Globus pallidus (tissue), 1 donor: ENCODE measurements around the gene KMT2C.
"Not testable (repeated sequence)": the region's sequence is repeated elsewhere in the genome, so short reads cannot be mapped to it uniquely, and the experiment has no call there.

ENCODE experiments used
- DNase-seq: peaks from one replicate; pipeline ENCODE4 v3.0.0-alpha.2; 2015; ENCODE audit warnings: low spot score

KMT2C gene

GRCh38 chr7:152307902-152308301 lies 127.9 kb downstream of the KMT2C start:
- no peak for DNase-seq

- not testable (repeated sequence) for DNase-seq
Measured at GRCh38 chr7:152299542-152300143, 136.2 kb downstream of the KMT2C start.

DNA sequence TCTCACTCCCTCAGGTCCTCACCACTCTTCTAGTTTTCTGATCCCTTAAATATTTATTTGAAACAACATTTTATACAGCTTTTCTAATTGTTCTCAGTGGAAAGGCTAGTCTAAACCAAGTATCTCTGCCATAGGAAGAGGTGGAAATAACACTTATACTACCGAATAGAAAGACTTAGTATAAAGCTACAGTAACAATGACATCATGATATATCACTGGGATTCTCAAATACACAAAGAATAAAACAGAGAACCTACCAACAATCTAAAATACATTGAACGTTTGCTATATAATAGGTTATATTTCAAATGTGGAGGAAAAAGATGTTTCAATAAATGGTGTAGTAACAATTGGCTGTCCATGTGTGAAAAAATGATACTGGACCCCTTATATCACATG lies 142.9 kb downstream of the KMT2C start:
- DNase-seq: no peak

- not testable (repeated sequence) for DNase-seq
Measured at GRCh38 chr7:152286972-152287371, 148.8 kb downstream of the KMT2C start.

- DNase-seq: not testable (repeated sequence)
Measured at GRCh38 chr7:152286219-152286618, 149.6 kb downstream of the KMT2C start.

DNA sequence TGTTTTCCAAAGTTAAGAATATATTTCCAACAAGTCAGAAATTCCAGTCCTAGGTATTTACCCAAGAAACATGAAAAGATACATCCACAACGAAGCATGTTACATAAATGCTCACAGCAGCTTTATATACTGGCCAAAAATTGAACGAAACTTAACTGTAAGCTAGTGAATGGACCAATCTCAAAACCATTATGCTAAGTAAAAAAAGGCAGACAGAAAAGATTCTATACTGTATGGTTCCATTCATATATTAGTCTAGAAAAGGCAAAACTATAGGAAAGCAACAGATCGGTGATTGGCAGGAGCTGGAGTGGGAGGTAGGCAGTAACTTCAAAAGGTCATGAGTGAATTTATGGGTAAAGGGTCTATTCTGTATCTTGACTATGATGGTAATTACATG lies 150.8 kb downstream of the KMT2C start:
- DNase-seq: not testable (repeated sequence)

GRCh38 chr7:152277687-152278086 lies 158.1 kb downstream of the KMT2C start:
- not testable (repeated sequence) for DNase-seq

- DNase-seq: not testable (repeated sequence)
Measured at GRCh38 chr7:152270427-152270826, 165.4 kb downstream of the KMT2C start.

- not testable (repeated sequence) for DNase-seq
Measured at GRCh38 chr7:152266859-152267258, 168.9 kb downstream of the KMT2C start.

- not testable (repeated sequence) for DNase-seq
Measured at GRCh38 chr7:152264915-152265314, 170.9 kb downstream of the KMT2C start.

DNA sequence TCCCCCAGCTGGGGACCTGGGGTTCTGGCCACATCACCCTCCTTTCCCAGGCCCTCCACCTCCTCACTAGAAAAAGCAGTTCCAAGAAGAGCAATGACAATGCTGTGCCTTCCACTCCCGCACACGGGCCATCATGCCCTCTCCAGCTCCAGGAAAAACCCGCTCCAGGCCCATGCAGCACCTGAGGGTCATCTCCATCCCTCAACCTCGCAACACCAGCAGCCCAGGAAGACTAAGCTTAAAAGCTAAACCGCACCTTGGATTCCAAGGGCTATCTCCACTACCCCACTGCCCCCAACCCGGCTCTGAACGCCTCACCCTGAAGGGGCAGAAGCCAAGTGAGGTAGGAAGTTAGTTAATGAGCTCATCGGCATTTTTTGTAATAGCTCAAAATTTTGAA lies 173.7 kb downstream of the KMT2C start:
- not testable (repeated sequence) for DNase-seq

- not testable (repeated sequence) for DNase-seq
Measured at GRCh38 chr7:152259645-152260044, 176.2 kb downstream of the KMT2C start.

- not testable (repeated sequence) for DNase-seq
Measured at GRCh38 chr7:152247851-152248250, 188.0 kb downstream of the KMT2C start.

DNA sequence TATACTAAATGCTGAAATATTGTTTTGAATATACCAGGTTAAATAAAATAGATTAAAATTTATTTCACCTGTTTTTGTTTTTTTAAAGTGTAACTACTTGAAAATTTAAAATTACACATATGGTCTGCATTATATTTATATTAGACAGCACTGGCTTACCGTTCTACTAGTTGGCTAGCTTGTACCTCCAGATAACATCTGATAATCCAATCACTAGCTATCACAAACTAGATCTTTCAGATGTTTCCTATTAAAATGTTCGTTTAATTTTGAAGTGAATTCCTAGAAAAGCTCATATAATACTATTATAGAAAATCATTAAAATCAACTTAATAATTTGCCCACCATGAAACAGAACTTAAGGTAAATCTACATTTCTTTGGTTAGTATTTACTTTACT lies 190.4 kb downstream of the KMT2C start:
- DNase-seq: not testable (repeated sequence)

DNA sequence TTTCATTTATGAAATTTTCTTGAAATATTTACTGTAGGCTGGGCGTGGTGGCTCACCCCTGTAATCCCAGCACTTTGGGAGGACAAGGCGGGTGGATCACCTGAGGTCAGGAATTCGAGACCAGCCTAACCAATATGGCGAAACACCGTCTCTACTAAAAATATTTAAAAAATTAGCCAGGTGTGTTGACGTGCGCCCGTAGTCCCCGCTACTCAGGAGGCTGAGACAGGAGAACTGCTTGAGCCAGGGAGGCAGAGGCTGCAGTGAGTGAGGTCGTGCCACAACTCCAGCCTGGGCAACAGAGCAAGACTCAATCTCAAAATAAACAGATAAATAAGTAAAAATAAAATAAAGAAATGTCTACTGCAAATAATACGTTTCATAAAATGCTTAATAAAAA lies 192.3 kb downstream of the KMT2C start:
- DNase-seq: not testable (repeated sequence)

GRCh38 chr7:152241301-152241700 lies 194.5 kb downstream of the KMT2C start:
- not testable (repeated sequence) for DNase-seq

- DNase-seq: not testable (repeated sequence)
Measured at GRCh38 chr7:152236306-152236705, 199.5 kb downstream of the KMT2C start.

GRCh38 chr7:152234421-152234820 lies 201.4 kb downstream of the KMT2C start:
- not testable (repeated sequence) for DNase-seq

DNA sequence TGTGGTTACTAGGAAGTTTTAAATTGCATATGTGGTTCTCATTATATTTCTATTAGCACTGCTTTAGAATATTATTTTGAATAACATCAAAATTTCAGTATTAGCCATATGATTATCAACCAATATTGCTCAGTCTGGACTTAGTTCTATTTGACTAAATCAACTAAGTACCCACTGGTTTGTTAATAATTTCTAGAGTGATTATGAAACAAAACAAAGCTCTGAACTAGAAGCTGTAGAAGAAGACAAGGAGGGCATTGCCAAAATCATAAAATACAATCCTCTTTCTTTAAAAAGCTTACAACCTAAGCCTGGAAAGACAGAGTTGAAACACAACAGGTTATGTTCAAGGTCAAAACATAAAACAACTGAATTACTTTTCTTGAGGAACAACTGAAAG lies 204.7 kb downstream of the KMT2C start:
- no peak for DNase-seq

GRCh38 chr7:152219556-152219955 lies 216.2 kb downstream of the KMT2C start:
- not testable (repeated sequence) for DNase-seq

DNA sequence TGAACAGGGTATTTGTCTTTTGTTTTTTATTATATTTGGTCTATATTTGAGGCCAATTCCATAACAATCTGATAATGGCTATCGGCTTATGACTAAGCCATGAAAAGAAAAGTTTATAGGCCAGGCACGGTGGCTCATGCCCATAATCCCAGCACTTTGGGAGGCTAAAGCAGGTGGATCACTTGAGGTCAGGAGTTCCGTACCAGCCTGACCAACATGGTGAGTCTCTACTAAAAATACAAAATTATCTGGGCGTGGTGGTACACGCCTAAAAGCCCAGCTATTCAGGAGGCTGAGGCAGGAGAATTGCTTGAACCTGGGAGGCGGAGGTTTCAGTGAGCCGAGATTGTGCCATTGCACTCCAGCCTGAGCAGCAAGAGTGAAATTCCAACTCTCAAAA lies 227.0 kb downstream of the KMT2C start:
- DNase-seq: not testable (repeated sequence)

DNA sequence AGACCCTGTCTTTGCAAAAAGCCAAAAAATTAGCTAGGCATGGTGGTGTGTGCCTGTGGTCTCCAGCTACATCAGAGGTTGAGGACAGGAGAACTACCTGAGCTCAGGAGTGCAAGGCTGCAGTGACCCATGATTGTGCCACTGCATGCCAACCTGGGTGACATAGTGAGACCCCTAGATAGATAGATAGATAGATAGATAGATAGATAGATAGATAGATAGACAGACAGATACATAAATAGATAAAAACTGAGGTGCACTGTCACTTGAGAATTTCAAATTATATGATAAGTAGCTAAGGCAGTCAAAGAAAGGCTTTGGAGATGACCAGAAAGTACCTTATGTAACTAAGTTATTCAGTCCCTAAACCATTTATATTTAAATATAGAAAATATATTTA lies 231.4 kb downstream of the KMT2C start:
- not testable (repeated sequence) for DNase-seq

- DNase-seq: no peak
Measured at GRCh38 chr7:152203095-152203494, 232.7 kb downstream of the KMT2C start.

DNA sequence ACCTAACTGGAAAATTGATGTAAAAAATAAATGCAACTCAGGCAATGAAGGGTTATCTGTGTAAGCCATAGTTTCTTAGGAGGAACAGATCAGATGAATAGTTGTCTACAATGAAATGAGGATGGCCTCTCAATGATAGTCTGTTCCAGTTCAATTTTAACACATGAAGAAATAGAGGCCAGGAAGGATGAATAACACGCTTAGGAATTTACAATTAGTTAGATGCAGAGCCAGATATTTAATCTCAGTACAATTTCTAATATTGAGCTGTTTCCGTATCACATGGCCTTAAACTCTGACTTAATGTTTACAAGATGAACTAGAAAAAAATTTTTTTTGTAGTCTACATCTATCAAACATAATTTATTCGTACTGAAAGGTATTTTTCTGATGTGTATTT lies 233.7 kb downstream of the KMT2C start:
- DNase-seq: no peak
